SK-N-SH (cell line): ENCODE data around the gene PTPN22. TPM values are rescaled to one million over a fixed set of nuclear protein-coding genes. Genes with fewer than 3 reads are reported as not detected.

ENCODE experiments used
- CTCF ChIA-PET: fragments of 300-600, 350-600 bp; formaldehyde crosslinking; extraction: SDS; loops from one replicate; lab custom pipeline; 2021; lab: Yijun Ruan, JAX
- POLR2A ChIA-PET: fragments of 350-600 bp; sonication (Branson Sonifier 250); formaldehyde crosslinking; extraction: SDS; loops from one replicate; lab custom pipeline; 2020; ENCODE audit warnings: antibody characterized with exemption, inconsistent platforms; lab: Yijun Ruan, JAX
- DNase-seq: peaks from one replicate; pipeline ENCODE4 v3.0.0; 2012
- H2AFZ ChIP-seq: fragments of 200-600 bp; sonication (generic); 2 replicates; pipeline ENCODE4 v1.8.1; 2016; ENCODE audit warnings: antibody characterized with exemption, mild to moderate bottlenecking, low read depth
- H3F3A ChIP-seq: fragments of 200-600 bp; sonication (generic); replicated peaks from 2 replicates; pipeline ENCODE3; 2016; ENCODE audit warnings: antibody characterized with exemption, mild to moderate bottlenecking; ENCODE audit not compliant: insufficient read depth
- H3K27ac ChIP-seq, 2 experiments: fragments of 200-500 bp in 1 of 2; fragments of 200-600 bp in 1 of 2; sonication (Bioruptor generic) in 1 of 2; sonication (generic), shearing (Covaris generic) in 1 of 2; 2 replicates each; pipeline versions ENCODE4 v1.5.1 to v1.6.1; 2014 to 2016; ENCODE audit warnings: low read depth in 2 of 2, inconsistent platforms in 1 of 2, low read length in 1 of 2, mild to moderate bottlenecking in 1 of 2, mixed read lengths in 1 of 2
- H3K27me3 ChIP-seq: fragments of 200-600 bp; sonication (generic), shearing (Covaris generic); 2 replicates; pipeline ENCODE4 v1.6.1; 2016; ENCODE audit warnings: mixed run types; ENCODE audit not compliant: insufficient read depth
- H3K36me3 ChIP-seq, 2 experiments: fragments of 200-500 bp in 1 of 2; fragments of 200-600 bp in 1 of 2; sonication (Bioruptor generic) in 1 of 2; sonication (generic) in 1 of 2; replicated peaks in 1 of 2; 2 replicates each; pipeline versions ENCODE3 to v1.5.1; 2014 to 2016; ENCODE audit warnings: low read length in 1 of 2, mild to moderate bottlenecking in 1 of 2; ENCODE audit not compliant: insufficient read depth in 2 of 2, control insufficient read depth in 1 of 2
- H3K4me1 ChIP-seq, 2 experiments: fragments of 200-500 bp in 1 of 2; fragments of 200-600 bp in 1 of 2; sonication (Bioruptor generic) in 1 of 2; sonication (generic), shearing (Covaris generic) in 1 of 2; 2 replicates each; pipeline versions ENCODE4 v1.5.1 to v1.6.1; 2014 to 2016; ENCODE audit warnings: low read depth in 1 of 2, low read length in 1 of 2, mixed run types in 1 of 2; ENCODE audit not compliant: insufficient read depth in 2 of 2, control insufficient read depth in 1 of 2
- H3K4me2 ChIP-seq: fragments of 200-600 bp; sonication (generic), shearing (Covaris generic); 2 replicates; pipeline ENCODE4 v1.6.1; 2017; ENCODE audit warnings: mixed run types
- H3K4me3 ChIP-seq, 2 experiments: fragments of 200-500 bp in 1 of 2; fragments of 200-600 bp in 1 of 2; sonication (Bioruptor generic) in 1 of 2; sonication (generic), shearing (Covaris generic) in 1 of 2; 2 replicates each; pipeline versions ENCODE4 v1.5.1 to v1.8.1; 2014 to 2016; ENCODE audit warnings: low read depth in 2 of 2, inconsistent platforms in 1 of 2, low read length in 1 of 2, mild to moderate bottlenecking in 1 of 2, mixed read lengths in 1 of 2, moderate library complexity in 1 of 2
- H3K79me2 ChIP-seq: fragments of 200-600 bp; sonication (generic); 2 replicates; pipeline ENCODE4 v1.8.1; 2017; ENCODE audit warnings: mild to moderate bottlenecking; ENCODE audit not compliant: insufficient read depth
- H3K9ac ChIP-seq: fragments of 200-600 bp; sonication (generic); 2 replicates; pipeline ENCODE4 v1.6.1; 2017; ENCODE audit warnings: mixed run types
- H3K9me2 ChIP-seq: fragments of 200-600 bp; sonication (generic); 2 replicates; pipeline ENCODE4 v1.6.1; 2017; ENCODE audit warnings: mixed run types
- H3K9me3 ChIP-seq: fragments of 200-600 bp; sonication (generic); 2 replicates; pipeline ENCODE4 v1.6.1; 2017; ENCODE audit warnings: mixed run types, mild to moderate bottlenecking, moderate library complexity
- H4K20me1 ChIP-seq: fragments of 200-600 bp; sonication (generic); 2 replicates; pipeline ENCODE4 v1.6.1; 2017; ENCODE audit warnings: mild to moderate bottlenecking, mixed run types; ENCODE audit not compliant: insufficient read depth
- EZH2phosphoT487 ChIP-seq: fragments of 200-600 bp; sonication (generic); IDR thresholded peaks from 2 replicates; pipeline ENCODE4 v1.6.1; 2017; ENCODE audit warnings: low read depth, mixed run types, mild to moderate bottlenecking, antibody characterized with exemption, moderate library complexity, borderline replicate concordance
- GABPA ChIP-seq: IDR thresholded peaks from 2 replicates; pipeline ENCODE4 v1.4.0; 2012; ENCODE audit warnings: low read depth, mild to moderate bottlenecking
- GATA2 ChIP-seq: sonication (generic); formaldehyde crosslinking; IDR thresholded peaks from 2 replicates; pipeline ENCODE4 v1.5.0; 2020; ENCODE audit warnings: mild to moderate bottlenecking, missing genetic modification reagents
- JUND ChIP-seq: IDR thresholded peaks from 2 replicates; pipeline ENCODE4 v1.4.0; 2012
- NRF1 ChIP-seq: IDR thresholded peaks from 2 replicates; pipeline ENCODE4 v1.6.1; 2012; ENCODE audit warnings: low read depth, mild to moderate bottlenecking, low read length
- RAD21 ChIP-seq: IDR thresholded peaks from 2 replicates; pipeline ENCODE4 v1.6.1; 2012; ENCODE audit warnings: mild to moderate bottlenecking, low read length
- RCOR1 ChIP-seq: fragments of 150-350 bp; IDR thresholded peaks from 2 replicates; pipeline ENCODE4 v1.6.1; 2017; ENCODE audit warnings: antibody characterized with exemption, low read length
- RFX5 ChIP-seq: IDR thresholded peaks from 2 replicates; pipeline ENCODE4 v1.6.1; 2012; ENCODE audit warnings: mild to moderate bottlenecking, improper control_type of control experiment, low read length
- RXRA ChIP-seq: IDR thresholded peaks from 2 replicates; pipeline ENCODE4 v1.4.0; 2012; ENCODE audit warnings: low read depth, mild to moderate bottlenecking, borderline replicate concordance
- SMC3 ChIP-seq: IDR thresholded peaks from 2 replicates; pipeline ENCODE4 v1.6.1; 2012; ENCODE audit warnings: low read depth, low read length, improper control_type of control experiment
- TCF12 ChIP-seq: IDR thresholded peaks from 2 replicates; pipeline ENCODE4 v1.4.0; 2012
- TEAD4 ChIP-seq: IDR thresholded peaks from 2 replicates; pipeline ENCODE4 v1.4.0; 2012; ENCODE audit warnings: mild to moderate bottlenecking, borderline replicate concordance; ENCODE audit not compliant: insufficient read depth
- WGBS: methylation state at CpG from one replicate; pipeline ENCODE4 v1.1.6; 2017; ENCODE audit warnings: low lambda C conversion rate; 5-methylcytosine and 5-hydroxymethylcytosine counted together
- polyA plus RNA-seq, 3 experiments: library from polyadenylated mRNA; depleted of rRNA; stranded (reverse); fragments of >200 nt; gene quantifications; 2 replicates each; pipeline ENCODE4 v1.2.3, GENCODE V29; 2012
- TF ChIP-seq, protein P1 (sequence below): IDR thresholded peaks from 2 replicates; pipeline ENCODE4 v1.4.0; 2012; ENCODE audit warnings: low read depth, borderline replicate concordance
- TF ChIP-seq, protein P2 (sequence below): fragments of 200-600 bp; sonication (generic); IDR thresholded peaks from 2 replicates; pipeline ENCODE4 v1.6.1; 2017; ENCODE audit warnings: antibody characterized with exemption, mild to moderate bottlenecking, moderate library complexity
- TF ChIP-seq, protein P3 (sequence below): IDR thresholded peaks from 2 replicates; pipeline ENCODE4; 2012
- TF ChIP-seq, protein P4 (sequence below): IDR thresholded peaks from 2 replicates; pipeline ENCODE4 v1.4.0; 2012; ENCODE audit warnings: low read depth, borderline replicate concordance
- TF ChIP-seq, protein P5 (sequence below): IDR thresholded peaks from 2 replicates; pipeline ENCODE4 v1.4.0; 2012; ENCODE audit warnings: low read depth
- TF ChIP-seq, protein P6 (sequence below): IDR thresholded peaks from 2 replicates; pipeline ENCODE4 v1.6.1; 2012; ENCODE audit warnings: mild to moderate bottlenecking, low read depth, low read length, moderate library complexity

Gene PTPN22
- polyA plus RNA-seq, 1 of the 3 experiments (the other 2 are of a cell fraction) = 0.12 TPM

GRCh38 chr1:113879739-113880038 lies 8.2 kb upstream of the PTPN22 start:
- no peaks in the 10 kb centered on the region for H3K9me2 ChIP-seq
- H3K36me3 ChIP-seq = no peaks in the 10 kb centered on the region
- no peak overlapping the region for H3K9ac ChIP-seq
- H3K27ac ChIP-seq = no peak overlapping the region
- POLR2A ChIA-PET = no interaction called here
- H3K4me1 ChIP-seq = no peaks in the 10 kb centered on the region
- 91% methylated on average over 4 of the region's 4 CpGs for WGBS
- no peaks in the 10 kb centered on the region for H3F3A ChIP-seq
- no peak for DNase-seq
- CTCF ChIA-PET = interaction anchor here (1.2 to 1.7 kb wide), 2 partner anchors 19 to 467 kb away, joined by 3 to 4 read pairs; no protein-coding TSS in a partner anchor
- no peaks in the 10 kb centered on the region for H4K20me1 ChIP-seq
- H3K4me3 ChIP-seq = no peak overlapping the region
- H3K9me3 ChIP-seq = no peaks in the 10 kb centered on the region
- TF ChIP-seq SMC3 = no peak
- no peak for TF ChIP-seq RXRA
- no peaks in the 10 kb centered on the region for H3K27me3 ChIP-seq
- no peak overlapping the region for H3K4me2 ChIP-seq
- no peak overlapping the region for H2AFZ ChIP-seq
- H3K79me2 ChIP-seq = no peaks in the 10 kb centered on the region

GRCh38 chr1:113876176-113876575 lies 4.7 kb upstream of the PTPN22 start:
- no peak overlapping the region for H2AFZ ChIP-seq
- no peaks in the 10 kb centered on the region for H3K9me2 ChIP-seq
- H4K20me1 ChIP-seq = no peaks in the 10 kb centered on the region
- POLR2A ChIA-PET = no interaction called here
- DNase-seq = no peak
- CTCF ChIA-PET = interaction anchor here (1.3 kb wide), 1 partner anchor 10 kb away, joined by 5 read pairs; no protein-coding TSS in a partner anchor
- no peaks in the 10 kb centered on the region for H3K79me2 ChIP-seq
- H3K27me3 ChIP-seq = no peaks in the 10 kb centered on the region
- no peak overlapping the region for H3K9ac ChIP-seq
- WGBS = 80% methylated on average over 5 of the region's 5 CpGs
- H3K4me2 ChIP-seq = no peak overlapping the region
- no peak overlapping the region for H3K4me3 ChIP-seq
- no peaks in the 10 kb centered on the region for H3F3A ChIP-seq
- no peaks in the 10 kb centered on the region for H3K36me3 ChIP-seq
- H3K4me1 ChIP-seq = 0 out of 4 replicates have a peak, but pooled peaks cover 0 to 4% of the 10 kb centered on the region in 2 experiments
- H3K9me3 ChIP-seq = no peaks in the 10 kb centered on the region
- no peak overlapping the region for H3K27ac ChIP-seq
- TF ChIP-seq NRF1 = no peak
- no peak for TF ChIP-seq EZH2phosphoT487
- TF ChIP-seq, protein P1, sequence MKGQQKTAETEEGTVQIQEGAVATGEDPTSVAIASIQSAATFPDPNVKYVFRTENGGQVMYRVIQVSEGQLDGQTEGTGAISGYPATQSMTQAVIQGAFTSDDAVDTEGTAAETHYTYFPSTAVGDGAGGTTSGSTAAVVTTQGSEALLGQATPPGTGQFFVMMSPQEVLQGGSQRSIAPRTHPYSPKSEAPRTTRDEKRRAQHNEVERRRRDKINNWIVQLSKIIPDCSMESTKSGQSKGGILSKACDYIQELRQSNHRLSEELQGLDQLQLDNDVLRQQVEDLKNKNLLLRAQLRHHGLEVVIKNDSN = no peak
- TF ChIP-seq, protein P2, sequence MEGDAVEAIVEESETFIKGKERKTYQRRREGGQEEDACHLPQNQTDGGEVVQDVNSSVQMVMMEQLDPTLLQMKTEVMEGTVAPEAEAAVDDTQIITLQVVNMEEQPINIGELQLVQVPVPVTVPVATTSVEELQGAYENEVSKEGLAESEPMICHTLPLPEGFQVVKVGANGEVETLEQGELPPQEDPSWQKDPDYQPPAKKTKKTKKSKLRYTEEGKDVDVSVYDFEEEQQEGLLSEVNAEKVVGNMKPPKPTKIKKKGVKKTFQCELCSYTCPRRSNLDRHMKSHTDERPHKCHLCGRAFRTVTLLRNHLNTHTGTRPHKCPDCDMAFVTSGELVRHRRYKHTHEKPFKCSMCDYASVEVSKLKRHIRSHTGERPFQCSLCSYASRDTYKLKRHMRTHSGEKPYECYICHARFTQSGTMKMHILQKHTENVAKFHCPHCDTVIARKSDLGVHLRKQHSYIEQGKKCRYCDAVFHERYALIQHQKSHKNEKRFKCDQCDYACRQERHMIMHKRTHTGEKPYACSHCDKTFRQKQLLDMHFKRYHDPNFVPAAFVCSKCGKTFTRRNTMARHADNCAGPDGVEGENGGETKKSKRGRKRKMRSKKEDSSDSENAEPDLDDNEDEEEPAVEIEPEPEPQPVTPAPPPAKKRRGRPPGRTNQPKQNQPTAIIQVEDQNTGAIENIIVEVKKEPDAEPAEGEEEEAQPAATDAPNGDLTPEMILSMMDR = no peak
- TF ChIP-seq GABPA = no peak
- TF ChIP-seq, protein P3, sequence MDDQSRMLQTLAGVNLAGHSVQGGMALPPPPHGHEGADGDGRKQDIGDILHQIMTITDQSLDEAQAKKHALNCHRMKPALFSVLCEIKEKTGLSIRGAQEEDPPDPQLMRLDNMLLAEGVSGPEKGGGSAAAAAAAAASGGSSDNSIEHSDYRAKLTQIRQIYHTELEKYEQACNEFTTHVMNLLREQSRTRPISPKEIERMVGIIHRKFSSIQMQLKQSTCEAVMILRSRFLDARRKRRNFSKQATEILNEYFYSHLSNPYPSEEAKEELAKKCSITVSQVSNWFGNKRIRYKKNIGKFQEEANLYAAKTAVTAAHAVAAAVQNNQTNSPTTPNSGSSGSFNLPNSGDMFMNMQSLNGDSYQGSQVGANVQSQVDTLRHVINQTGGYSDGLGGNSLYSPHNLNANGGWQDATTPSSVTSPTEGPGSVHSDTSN = no peak
- no peak for TF ChIP-seq TEAD4
- no peak for TF ChIP-seq RAD21
- no peak for TF ChIP-seq JUND
- TF ChIP-seq, protein P4, sequence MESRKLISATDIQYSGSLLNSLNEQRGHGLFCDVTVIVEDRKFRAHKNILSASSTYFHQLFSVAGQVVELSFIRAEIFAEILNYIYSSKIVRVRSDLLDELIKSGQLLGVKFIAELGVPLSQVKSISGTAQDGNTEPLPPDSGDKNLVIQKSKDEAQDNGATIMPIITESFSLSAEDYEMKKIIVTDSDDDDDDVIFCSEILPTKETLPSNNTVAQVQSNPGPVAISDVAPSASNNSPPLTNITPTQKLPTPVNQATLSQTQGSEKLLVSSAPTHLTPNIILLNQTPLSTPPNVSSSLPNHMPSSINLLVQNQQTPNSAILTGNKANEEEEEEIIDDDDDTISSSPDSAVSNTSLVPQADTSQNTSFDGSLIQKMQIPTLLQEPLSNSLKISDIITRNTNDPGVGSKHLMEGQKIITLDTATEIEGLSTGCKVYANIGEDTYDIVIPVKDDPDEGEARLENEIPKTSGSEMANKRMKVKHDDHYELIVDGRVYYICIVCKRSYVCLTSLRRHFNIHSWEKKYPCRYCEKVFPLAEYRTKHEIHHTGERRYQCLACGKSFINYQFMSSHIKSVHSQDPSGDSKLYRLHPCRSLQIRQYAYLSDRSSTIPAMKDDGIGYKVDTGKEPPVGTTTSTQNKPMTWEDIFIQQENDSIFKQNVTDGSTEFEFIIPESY = no peak
- no peak for TF ChIP-seq TCF12
- TF ChIP-seq RCOR1 = no peak
- TF ChIP-seq, protein P5, sequence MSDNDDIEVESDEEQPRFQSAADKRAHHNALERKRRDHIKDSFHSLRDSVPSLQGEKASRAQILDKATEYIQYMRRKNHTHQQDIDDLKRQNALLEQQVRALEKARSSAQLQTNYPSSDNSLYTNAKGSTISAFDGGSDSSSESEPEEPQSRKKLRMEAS = no peak
- TF ChIP-seq, protein P6, sequence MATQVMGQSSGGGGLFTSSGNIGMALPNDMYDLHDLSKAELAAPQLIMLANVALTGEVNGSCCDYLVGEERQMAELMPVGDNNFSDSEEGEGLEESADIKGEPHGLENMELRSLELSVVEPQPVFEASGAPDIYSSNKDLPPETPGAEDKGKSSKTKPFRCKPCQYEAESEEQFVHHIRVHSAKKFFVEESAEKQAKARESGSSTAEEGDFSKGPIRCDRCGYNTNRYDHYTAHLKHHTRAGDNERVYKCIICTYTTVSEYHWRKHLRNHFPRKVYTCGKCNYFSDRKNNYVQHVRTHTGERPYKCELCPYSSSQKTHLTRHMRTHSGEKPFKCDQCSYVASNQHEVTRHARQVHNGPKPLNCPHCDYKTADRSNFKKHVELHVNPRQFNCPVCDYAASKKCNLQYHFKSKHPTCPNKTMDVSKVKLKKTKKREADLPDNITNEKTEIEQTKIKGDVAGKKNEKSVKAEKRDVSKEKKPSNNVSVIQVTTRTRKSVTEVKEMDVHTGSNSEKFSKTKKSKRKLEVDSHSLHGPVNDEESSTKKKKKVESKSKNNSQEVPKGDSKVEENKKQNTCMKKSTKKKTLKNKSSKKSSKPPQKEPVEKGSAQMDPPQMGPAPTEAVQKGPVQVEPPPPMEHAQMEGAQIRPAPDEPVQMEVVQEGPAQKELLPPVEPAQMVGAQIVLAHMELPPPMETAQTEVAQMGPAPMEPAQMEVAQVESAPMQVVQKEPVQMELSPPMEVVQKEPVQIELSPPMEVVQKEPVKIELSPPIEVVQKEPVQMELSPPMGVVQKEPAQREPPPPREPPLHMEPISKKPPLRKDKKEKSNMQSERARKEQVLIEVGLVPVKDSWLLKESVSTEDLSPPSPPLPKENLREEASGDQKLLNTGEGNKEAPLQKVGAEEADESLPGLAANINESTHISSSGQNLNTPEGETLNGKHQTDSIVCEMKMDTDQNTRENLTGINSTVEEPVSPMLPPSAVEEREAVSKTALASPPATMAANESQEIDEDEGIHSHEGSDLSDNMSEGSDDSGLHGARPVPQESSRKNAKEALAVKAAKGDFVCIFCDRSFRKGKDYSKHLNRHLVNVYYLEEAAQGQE = no peak
- no peak for TF ChIP-seq GATA2 (CRISPR knock-in tag)
- TF ChIP-seq RFX5 = no peak
- no peak for TF ChIP-seq SMC3
